GM19328 (cell line): Measurements from ENCODE around the gene CAPN9.

Source experiments
- ATAC-seq: cut with Tn5 transposase; IDR thresholded peaks from one replicate; pipeline ENCODE4 v1.9.1; 2021; ENCODE audit warnings: mild to moderate bottlenecking, moderate library complexity; ENCODE audit not compliant: unreplicated experiment

Gene CAPN9

GRCh38 chr1:230820568-230820967 lies 73.4 kb downstream of the CAPN9 start:
- no peak for ATAC-seq

- no peak for ATAC-seq
Observed at GRCh38 chr1:230821346-230821745, 74.2 kb downstream of the CAPN9 start.

GRCh38 chr1:230822092-230822581 lies 74.9 kb downstream of the CAPN9 start:
- no peak for ATAC-seq

- ATAC-seq: no peak
Observed at GRCh38 chr1:230823426-230823825, 76.2 kb downstream of the CAPN9 start.

- ATAC-seq: no peak
Observed at GRCh38 chr1:230823931-230824381, 76.8 kb downstream of the CAPN9 start.

- ATAC-seq: no peak
Observed at GRCh38 chr1:230824551-230824918, 77.3 kb downstream of the CAPN9 start.

GRCh38 chr1:230824919-230825721 lies 77.9 kb downstream of the CAPN9 start:
- ATAC-seq: no peak

GRCh38 chr1:230825761-230826160 lies 78.6 kb downstream of the CAPN9 start:
- no peak for ATAC-seq

GRCh38 chr1:230826166-230826875 lies 79.1 kb downstream of the CAPN9 start:
- ATAC-seq: no peak

GRCh38 chr1:230827081-230827681 lies 80.0 kb downstream of the CAPN9 start:
- no peak for ATAC-seq

GRCh38 chr1:230827801-230828200 lies 80.6 kb downstream of the CAPN9 start:
- no peak for ATAC-seq

- ATAC-seq: no peak
Observed at GRCh38 chr1:230828421-230828820, 81.2 kb downstream of the CAPN9 start.

GRCh38 chr1:230831771-230832170 lies 84.6 kb downstream of the CAPN9 start:
- no peak for ATAC-seq

GRCh38 chr1:230832476-230832875 lies 85.3 kb downstream of the CAPN9 start:
- no peak for ATAC-seq

- no peak for ATAC-seq
Observed at GRCh38 chr1:230833511-230833910, 86.3 kb downstream of the CAPN9 start.

- no peak for ATAC-seq
Observed at GRCh38 chr1:230834292-230834691, 87.1 kb downstream of the CAPN9 start.

GRCh38 chr1:230836347-230836746 lies 89.2 kb downstream of the CAPN9 start:
- ATAC-seq: no peak

- no peak for ATAC-seq
Observed at GRCh38 chr1:230836793-230837192, 89.6 kb downstream of the CAPN9 start.

GRCh38 chr1:230839173-230839572 lies 92.0 kb downstream of the CAPN9 start:
- ATAC-seq: no peak

- no peak for ATAC-seq
Observed at GRCh38 chr1:230842801-230843200, 95.6 kb downstream of the CAPN9 start.

GRCh38 chr1:230843503-230844309 lies 96.5 kb downstream of the CAPN9 start:
- ATAC-seq: no peak
